ENCODE data around the gene ASIC3.

GRCh38 chr7:151028131-151028947 is 20.0 kb upstream of the ASIC3 start, which contains the start of gene ABCB8:
- TF ChIP-seq, protein P1, sequence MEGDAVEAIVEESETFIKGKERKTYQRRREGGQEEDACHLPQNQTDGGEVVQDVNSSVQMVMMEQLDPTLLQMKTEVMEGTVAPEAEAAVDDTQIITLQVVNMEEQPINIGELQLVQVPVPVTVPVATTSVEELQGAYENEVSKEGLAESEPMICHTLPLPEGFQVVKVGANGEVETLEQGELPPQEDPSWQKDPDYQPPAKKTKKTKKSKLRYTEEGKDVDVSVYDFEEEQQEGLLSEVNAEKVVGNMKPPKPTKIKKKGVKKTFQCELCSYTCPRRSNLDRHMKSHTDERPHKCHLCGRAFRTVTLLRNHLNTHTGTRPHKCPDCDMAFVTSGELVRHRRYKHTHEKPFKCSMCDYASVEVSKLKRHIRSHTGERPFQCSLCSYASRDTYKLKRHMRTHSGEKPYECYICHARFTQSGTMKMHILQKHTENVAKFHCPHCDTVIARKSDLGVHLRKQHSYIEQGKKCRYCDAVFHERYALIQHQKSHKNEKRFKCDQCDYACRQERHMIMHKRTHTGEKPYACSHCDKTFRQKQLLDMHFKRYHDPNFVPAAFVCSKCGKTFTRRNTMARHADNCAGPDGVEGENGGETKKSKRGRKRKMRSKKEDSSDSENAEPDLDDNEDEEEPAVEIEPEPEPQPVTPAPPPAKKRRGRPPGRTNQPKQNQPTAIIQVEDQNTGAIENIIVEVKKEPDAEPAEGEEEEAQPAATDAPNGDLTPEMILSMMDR (optimal IDR thresholded peaks at IDR 0.05 in 1 of 3, IDR thresholded peaks at IDR 0.05 in 1 of 3, conservative IDR thresholded peaks at IDR 0.05 in 1 of 3; ENCODE audit: extremely low read depth in 1 of 3, insufficient read depth in 2 of 3, low read length in 3 of 3) = peak; percentile 31 to 56 (median 31)
- no peak for TF ChIP-seq EZH2 (IDR thresholded peaks at IDR 0.05; ENCODE audit: low read length)
